IMR-90 (cell line): ENCODE results near the gene TM2D1.

ENCODE experiments used
- BHLHE40 ChIP-seq: fragments of 150-350 bp; IDR thresholded peaks from 2 replicates; pipeline ENCODE4 v1.6.1; 2016; ENCODE audit warnings: mild to moderate bottlenecking, low read depth, low read length
- CHD1 ChIP-seq: IDR thresholded peaks from 2 replicates; pipeline ENCODE4 v1.6.1; 2012; ENCODE audit warnings: low read depth, low read length, improper control_type of control experiment
- CTCF ChIP-seq: conservative IDR thresholded peaks from 2 replicates; pipeline ENCODE4 v1.5.1; 2012; ENCODE audit warnings: mild to moderate bottlenecking, low read depth, low read length, improper control_type of control experiment
- FOS ChIP-seq: fragments of 150-350 bp; IDR thresholded peaks from 2 replicates; pipeline ENCODE4 v1.6.1; 2016; ENCODE audit warnings: low read depth, low read length
- MAZ ChIP-seq: IDR thresholded peaks from 2 replicates; pipeline ENCODE4 v1.6.1; 2012; ENCODE audit warnings: low read depth, mild to moderate bottlenecking, low read length, improper control_type of control experiment, moderate library complexity, borderline replicate concordance
- MXI1 ChIP-seq: IDR thresholded peaks from 2 replicates; pipeline ENCODE4 v1.6.1; 2012; ENCODE audit warnings: low read depth, mild to moderate bottlenecking, low read length, moderate library complexity, borderline replicate concordance
- POLR2A ChIP-seq: IDR thresholded peaks from 2 replicates; pipeline ENCODE4 v1.6.1; 2012; ENCODE audit warnings: mild to moderate bottlenecking, low read depth, low read length
- RAD21 ChIP-seq: IDR thresholded peaks from 2 replicates; pipeline ENCODE4 v1.6.1; 2012; ENCODE audit warnings: low read length, improper control_type of control experiment
- SMC3 ChIP-seq: fragments of 150-350 bp; IDR thresholded peaks from 2 replicates; pipeline ENCODE4 v1.6.1; 2016; ENCODE audit warnings: low read depth, mild to moderate bottlenecking, antibody characterized with exemption, low read length, moderate library complexity
- USF2 ChIP-seq: fragments of 150-350 bp; IDR thresholded peaks from 2 replicates; pipeline ENCODE4 v1.6.1; 2017; ENCODE audit warnings: mild to moderate bottlenecking, antibody characterized with exemption, low read length, low read depth

GRCh38 chr1:61670016-61670415, 54.9 kb downstream of the TM2D1 start:
- no peak for TF ChIP-seq POLR2A
- no peak for TF ChIP-seq SMC3
- no peak for TF ChIP-seq CTCF
- TF ChIP-seq FOS, result no peak
- TF ChIP-seq MXI1, result no peak
- TF ChIP-seq CHD1, result no peak
- TF ChIP-seq MAZ, result no peak
- no peak for TF ChIP-seq RAD21
- no peak for TF ChIP-seq BHLHE40
- TF ChIP-seq USF2, result no peak
